PC-3 (cell line): ENCODE measurements around the gene WTAP. TPM values are rescaled to one million over a fixed set of nuclear protein-coding genes. Genes with fewer than 3 reads are reported as not detected.
A peak's percentile ranks its signal among the peaks of the same experiment; 100 is the strongest.

Experiments
- ATAC-seq: fragments of 200-7000 bp; cut with Tn5 transposase; 2 replicates; pipeline ENCODE4 v1.9.1; 2020; ENCODE audit warnings: mild to moderate bottlenecking, moderate library complexity
- BruUV-seq: library from RNA; stranded (reverse); fragments of 400-500 nt; replicated peaks from 2 replicates; lab custom pipeline; 2021; lab: Mats Ljungman, UMichigan
- CTCF ChIA-PET: fragments of 300-600 bp; sonication (Branson Sonifier 250); formaldehyde crosslinking; loops from one replicate; lab custom pipeline; 2022; ENCODE audit warnings: antibody characterized with exemption; lab: Charles Lee
- POLR2A ChIA-PET: fragments of 300-600 bp; sonication (Branson Sonifier 250); formaldehyde crosslinking; loops from one replicate; lab custom pipeline; 2022; ENCODE audit warnings: antibody characterized with exemption; ENCODE audit not compliant: unreplicated experiment; lab: Charles Lee
- DNase-seq: peaks from one replicate; pipeline ENCODE4 v3.0.0-alpha.2; 2015
- H2AFZ ChIP-seq: fragments of 300-600 bp; sonication (generic); 2 replicates; pipeline ENCODE4 v1.6.0; 2016; ENCODE audit warnings: antibody characterized with exemption, low read length
- H3F3A ChIP-seq: fragments of 300-600 bp; sonication (generic); one replicate; pipeline ENCODE4 v1.6.0; 2017; ENCODE audit warnings: antibody characterized with exemption, low read length, control low read depth, mild to moderate bottlenecking; ENCODE audit not compliant: unreplicated experiment
- H3K27ac ChIP-seq: fragments of 300-600 bp; sonication (generic); 2 replicates; pipeline ENCODE4 v1.5.1; 2016; ENCODE audit warnings: mild to moderate bottlenecking, low read length
- H3K27me3 ChIP-seq: fragments of 300-600 bp; sonication (generic); 2 replicates; pipeline ENCODE4 v1.6.1; 2016; ENCODE audit warnings: low read length, mixed read lengths
- H3K36me3 ChIP-seq: fragments of 300-600 bp; sonication (generic); 2 replicates; pipeline ENCODE4 v1.6.1; 2016; ENCODE audit warnings: low read depth, mixed run types, low read length, mixed read lengths
- H3K4me1 ChIP-seq: fragments of 300-600 bp; sonication (generic); 2 replicates; pipeline ENCODE4 v1.5.1; 2016; ENCODE audit warnings: low read length; ENCODE audit not compliant: insufficient read depth
- H3K4me2 ChIP-seq: fragments of 300-600 bp; sonication (generic); 2 replicates; pipeline ENCODE4 v1.6.0; 2016; ENCODE audit warnings: low read length
- H3K4me3 ChIP-seq: fragments of 300-600 bp; sonication (generic); 2 replicates; pipeline ENCODE4 v1.5.1; 2016; ENCODE audit warnings: mild to moderate bottlenecking, low read length, mixed read lengths
- H3K79me2 ChIP-seq: fragments of 300-600 bp; sonication (generic); 2 replicates; pipeline ENCODE4 v1.6.1; 2017; ENCODE audit warnings: low read length, mixed read lengths
- H3K9ac ChIP-seq: fragments of 300-600 bp; sonication (generic); 2 replicates; pipeline ENCODE4 v1.6.0; 2016; ENCODE audit warnings: mild to moderate bottlenecking, low read length
- H3K9me2 ChIP-seq: fragments of 300-600 bp; sonication (generic); replicated peaks from 2 replicates; pipeline ENCODE4 v1.6.1; 2016; ENCODE audit warnings: mixed run types, low read length, mixed read lengths
- H3K9me3 ChIP-seq: fragments of 300-600 bp; sonication (generic); 2 replicates; pipeline ENCODE4 v1.6.1; 2016; ENCODE audit warnings: low read length, mixed read lengths
- H4K20me1 ChIP-seq: fragments of 300-600 bp; sonication (generic); 2 replicates; pipeline ENCODE4 v1.6.1; 2016; ENCODE audit warnings: low read length, mixed read lengths
- CTCF ChIP-seq: fragments of 300-600 bp; sonication (generic); conservative IDR thresholded peaks from 2 replicates; pipeline ENCODE4 v1.5.1; 2017; ENCODE audit warnings: antibody characterized with exemption, low read depth, mild to moderate bottlenecking, low read length
- EZH2 ChIP-seq: fragments of 300-600 bp; sonication (generic); IDR thresholded peaks from one replicate; pipeline ENCODE4 v1.6.1; 2017; ENCODE audit warnings: antibody characterized with exemption, mild to moderate bottlenecking, low read length; ENCODE audit not compliant: unreplicated experiment
- EZH2phosphoT487 ChIP-seq: fragments of 300-600 bp; sonication (generic); IDR thresholded peaks from 2 replicates; pipeline ENCODE4 v1.6.1; 2018; ENCODE audit warnings: mild to moderate bottlenecking, antibody characterized with exemption, low read length, borderline replicate concordance
- intact Hi-C: fragments of 100-400 bp; cut with micrococcal nuclease; formaldehyde crosslinking; loops from 2 replicates; pipeline ENCODE4 v1.9.0; 2023
- total RNA-seq: library from RNA; depleted of rRNA; stranded (reverse); fragments of >200 nt; gene quantifications from 2 replicates; pipeline ENCODE4 v1.2.3, GENCODE V29; 2014

Gene WTAP
- total RNA-seq, 1 experiment from 2014 or later = 54.5 TPM

GRCh38 chr6:159788753-159789376 is 61.6 kb downstream of the WTAP start:
- ATAC-seq (no peak), DNase-seq (peak; percentile 10)
- ChIA-PET POLR2A (interaction anchor here (0.6 kb wide), 1 partner anchor 732 kb away, joined by 3 read pairs; no protein-coding TSS in a partner anchor), CTCF (interaction anchor here (1.3 kb wide), 1 partner anchor 44 kb away, joined by 5 read pairs; no protein-coding TSS in a partner anchor)
- H3K4me2 ChIP-seq = peak overlapping the region; percentile 98
- TSS peak; percentile 35 for BruUV-seq
- no peaks in the 10 kb centered on the region for H3K27me3 ChIP-seq
- H3K9ac ChIP-seq = peak overlapping the region; percentile 97
- H2AFZ ChIP-seq = no peak overlapping the region
- peak overlapping the region; percentile 98 for H3K4me3 ChIP-seq
- H3K36me3 ChIP-seq = peaks cover 50% of the 10 kb centered on the region
- peak overlapping the region; percentile 32; the same call in 1 of the 2 replicates for H3K27ac ChIP-seq
- TF ChIP-seq CTCF (no peak), EZH2 (no peak), EZH2phosphoT487 (no peak)
- no peaks in the 10 kb centered on the region for H3F3A ChIP-seq
- H4K20me1 ChIP-seq = peaks cover 38% of the 10 kb centered on the region
- H3K79me2 ChIP-seq = peaks cover 89% of the 10 kb centered on the region
- H3K9me3 ChIP-seq = no peaks in the 10 kb centered on the region
- no peaks in the 10 kb centered on the region for H3K9me2 ChIP-seq
- peaks cover 30% of the 10 kb centered on the region; the same call in 1 of the 2 replicates for H3K4me1 ChIP-seq
- intact Hi-C loops = loop anchor here (1.0 to 2.0 kb wide), 3 partner anchors 27 to 98 kb away; partner anchors contain the start of genes ACAT2 and WTAP

- CTCF ChIA-PET = interaction anchor here (1.3 kb wide), 1 partner anchor 44 kb away, joined by 5 read pairs; no protein-coding TSS in a partner anchor
- Histone ChIP-seq H3K9me2 (no peaks in the 10 kb centered on the region), H4K20me1 (peaks cover 38% of the 10 kb centered on the region), H3K4me3 (peak within 1 kb of the TSS; percentile 98), H3K79me2 (peaks cover 91% of the 10 kb centered on the region), H3K36me3 (peaks cover 49% of the 10 kb centered on the region), H2AFZ (peak within 1 kb of the TSS; percentile 87), H3F3A (no peaks in the 10 kb centered on the region), H3K27me3 (no peaks in the 10 kb centered on the region), H3K4me1 (peaks cover 30% of the 10 kb centered on the region; the same call in 1 of the 2 replicates), H3K27ac (peak within 1 kb of the TSS; percentile 82), H3K4me2 (peak within 1 kb of the TSS; percentile 98), H3K9ac (peak within 1 kb of the TSS; percentile 97), H3K9me3 (no peaks in the 10 kb centered on the region)
- POLR2A ChIA-PET = interaction anchor here (0.5 to 0.9 kb wide), 5 partner anchors 33 to 1052 kb away, joined by 3 to 9 read pairs (median 5); partner anchors contain the start of gene WTAP
- BruUV-seq = no TSS peak
- ATAC-seq (peak; percentile 85), DNase-seq (peak; percentile 98)
- TF ChIP-seq EZH2phosphoT487 (no peak), EZH2 (no peak), CTCF (no peak)
- intact Hi-C loops = loop anchor here (1.0 to 2.0 kb wide), 3 partner anchors 27 to 99 kb away; partner anchors contain the start of genes ACAT2 and WTAP
Observed at GRCh38 chr6:159789377-159790148, 62.3 kb downstream of the WTAP start, which contains the start of gene TCP1. TCP1 (minus strand) TSS chr6:159789602; CDS start chr6:159789468, 134 bp downstream.
